GM23248 (cell line): ENCODE results near the gene SMIM29.

Experiments
- EZH2 ChIP-seq: fragments of 200-600 bp; sonication (generic); IDR thresholded peaks from 2 replicates; pipeline ENCODE4 v1.6.1; 2018; ENCODE audit warnings: antibody characterized with exemption, mild to moderate bottlenecking; ENCODE audit not compliant: insufficient read depth, poor library complexity, severe bottlenecking
- EZH2phosphoT487 ChIP-seq: fragments of 200-600 bp; sonication (generic); IDR thresholded peaks from 2 replicates; pipeline ENCODE4 v1.6.1; 2018; ENCODE audit warnings: antibody characterized with exemption, moderate library complexity, mild to moderate bottlenecking, low read depth; ENCODE audit not compliant: insufficient read depth

DNA sequence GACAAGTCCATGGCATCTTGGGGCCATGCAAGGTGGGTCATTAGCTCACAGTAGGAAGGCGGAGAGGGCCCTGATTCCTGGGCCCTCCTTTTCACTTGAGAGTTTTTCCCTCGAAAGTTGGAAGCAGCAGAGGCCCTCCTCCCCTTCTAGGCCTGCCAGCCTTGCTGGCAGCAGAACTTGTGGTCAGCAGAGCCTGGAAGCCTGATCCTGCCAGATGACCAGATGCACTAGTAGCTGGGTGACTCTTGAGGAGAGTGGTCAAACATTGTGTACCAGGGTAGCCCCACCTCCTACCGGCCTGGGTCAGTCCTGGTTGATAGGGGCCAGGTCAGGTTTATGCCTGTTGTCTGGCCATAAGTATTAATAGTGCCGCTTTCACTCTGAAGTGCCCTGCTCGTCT, 15.9 kb downstream of the SMIM29 start:
- no peak for TF ChIP-seq EZH2phosphoT487
- TF ChIP-seq EZH2: no peak
